Frontal cortex (tissue), 4 donors: ENCODE data around the gene HNRNPM. TPM values are rescaled to one million over a fixed set of nuclear protein-coding genes. Genes with fewer than 3 reads are reported as not detected.

Experiments used
- DNase-seq, 2 donors: peaks; one replicate each; pipeline ENCODE4 v3.0.0; 2012; ENCODE audit warnings: low spot score in 2 of 2
- FAIRE-seq: peaks from 2 replicates; lab custom pipeline; 2012; peaks lifted over from hg19 to GRCh38; lab: Jason Lieb, UNC
- total RNA-seq: library from RNA; depleted of rRNA; stranded (reverse); fragments of >200 nt; gene quantifications from one replicate; pipeline ENCODE4 v1.2.3, GENCODE V29; 2014
- donor health status: control.
- donor health status: control.
- donor health status: control.

Gene HNRNPM
- total RNA-seq, 1 donor from 2014 or later = 66.4 TPM

DNA sequence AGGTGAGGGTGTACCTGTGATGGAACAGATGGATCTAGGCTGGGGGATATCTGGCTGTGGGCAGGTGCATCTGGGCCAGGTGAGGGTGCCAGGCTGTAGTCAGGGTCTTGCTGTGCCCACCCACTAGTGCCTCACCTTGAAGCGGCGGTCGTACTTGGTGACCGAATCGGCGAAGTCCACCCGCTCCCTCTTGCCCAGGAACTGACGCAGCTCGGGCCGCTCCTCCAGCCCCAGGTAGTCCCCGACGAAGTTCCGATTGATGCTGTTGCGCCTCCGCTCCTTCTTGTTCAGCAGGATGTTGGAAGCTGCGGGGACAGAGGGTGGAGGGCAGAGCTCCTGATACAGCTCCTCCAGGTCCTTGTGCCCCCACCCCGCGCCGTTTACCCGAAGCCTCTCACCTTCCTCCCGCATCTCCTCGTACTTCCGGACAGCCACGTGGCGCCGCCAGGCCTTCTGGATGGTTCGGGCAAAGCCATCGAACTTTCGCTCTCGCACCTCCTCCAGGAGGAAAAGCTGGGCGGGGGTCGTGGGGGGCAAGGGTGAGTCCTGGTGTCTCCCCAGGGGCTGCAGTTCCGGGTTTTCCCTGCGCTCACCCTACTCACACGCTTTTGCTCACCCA lies 85.4 kb downstream of the HNRNPM start:
- no peak for FAIRE-seq
- no peak for DNase-seq

GRCh38 chr19:8531470-8531869 lies 86.7 kb downstream of the HNRNPM start:
- DNase-seq (no peak), FAIRE-seq (no peak)

- FAIRE-seq = no peak
- no peak for DNase-seq
Measured at GRCh38 chr19:8532225-8532624, 87.5 kb downstream of the HNRNPM start.

DNA sequence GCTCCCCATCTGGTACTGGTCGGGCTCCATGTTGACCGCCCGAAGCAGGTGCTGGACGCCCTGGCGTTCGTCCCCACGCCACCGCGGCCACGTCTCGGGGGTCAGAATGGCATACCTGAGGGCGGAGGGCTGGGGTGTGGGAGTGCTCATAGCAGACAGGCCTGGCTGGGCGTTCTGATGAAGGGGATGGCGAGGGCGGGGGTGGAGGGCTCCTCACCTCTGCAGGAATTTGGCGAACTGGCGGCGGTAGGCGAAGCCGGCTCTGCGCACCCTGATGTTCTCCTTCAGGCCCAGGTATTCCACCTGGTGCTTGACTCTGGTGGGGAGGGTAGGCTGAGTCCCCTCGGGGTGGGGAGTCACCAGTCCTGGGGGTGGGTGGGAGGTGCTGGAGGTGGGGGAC lies 91.5 kb downstream of the HNRNPM start:
- FAIRE-seq (no peak), DNase-seq (no peak)

GRCh38 chr19:8537099-8537498 lies 92.3 kb downstream of the HNRNPM start:
- FAIRE-seq (no peak), DNase-seq (no peak)

Other genes starting within 250 kb of the HNRNPM start
- 57.9 TPM for gene CERS4, start 235.6 kb upstream of the HNRNPM start, total RNA-seq
- gene CD320, start 136.6 kb upstream of the HNRNPM start, total RNA-seq = 16.7 TPM
- gene NDUFA7, start 123.6 kb upstream of the HNRNPM start, total RNA-seq = 7.3 TPM
- 157 TPM for gene RPS28, start 123.5 kb upstream of the HNRNPM start, total RNA-seq
- gene KANK3, start 101.7 kb upstream of the HNRNPM start, total RNA-seq = 2.4 TPM
- gene ANGPTL4, start 80.8 kb upstream of the HNRNPM start, total RNA-seq = 0.82 TPM
- gene RAB11B, start 54.6 kb upstream of the HNRNPM start, total RNA-seq = 90.5 TPM
- gene MARCHF2, start 31.7 kb upstream of the HNRNPM start, total RNA-seq = 49.3 TPM
- gene PRAM1, start 57.7 kb downstream of the HNRNPM start, total RNA-seq = not detected
- gene ZNF414, start 69.2 kb downstream of the HNRNPM start, total RNA-seq = 2.4 TPM
- 1.6 TPM for gene MYO1F, start 132.5 kb downstream of the HNRNPM start, total RNA-seq
- gene ADAMTS10, start 165.7 kb downstream of the HNRNPM start, total RNA-seq = 34.6 TPM
- gene NFILZ, start 185.7 kb downstream of the HNRNPM start, total RNA-seq = not detected